Activated CD8-positive, alpha-beta memory T cell treated with anti-CD3 and anti-CD28 coated beads for 24 hours (primary cell): ENCODE results near the gene UBE2L3.
A peak's percentile ranks its signal among the peaks of the same experiment; 100 is the strongest.
"Not testable (repeated sequence)": the region's sequence is repeated elsewhere in the genome, so short reads cannot be mapped to it uniquely, and the experiment has no call there.

Source experiments
- DNase-seq: peaks from one replicate; pipeline ENCODE4 v3.0.0-alpha.2; 2020

UBE2L3 gene

DNA sequence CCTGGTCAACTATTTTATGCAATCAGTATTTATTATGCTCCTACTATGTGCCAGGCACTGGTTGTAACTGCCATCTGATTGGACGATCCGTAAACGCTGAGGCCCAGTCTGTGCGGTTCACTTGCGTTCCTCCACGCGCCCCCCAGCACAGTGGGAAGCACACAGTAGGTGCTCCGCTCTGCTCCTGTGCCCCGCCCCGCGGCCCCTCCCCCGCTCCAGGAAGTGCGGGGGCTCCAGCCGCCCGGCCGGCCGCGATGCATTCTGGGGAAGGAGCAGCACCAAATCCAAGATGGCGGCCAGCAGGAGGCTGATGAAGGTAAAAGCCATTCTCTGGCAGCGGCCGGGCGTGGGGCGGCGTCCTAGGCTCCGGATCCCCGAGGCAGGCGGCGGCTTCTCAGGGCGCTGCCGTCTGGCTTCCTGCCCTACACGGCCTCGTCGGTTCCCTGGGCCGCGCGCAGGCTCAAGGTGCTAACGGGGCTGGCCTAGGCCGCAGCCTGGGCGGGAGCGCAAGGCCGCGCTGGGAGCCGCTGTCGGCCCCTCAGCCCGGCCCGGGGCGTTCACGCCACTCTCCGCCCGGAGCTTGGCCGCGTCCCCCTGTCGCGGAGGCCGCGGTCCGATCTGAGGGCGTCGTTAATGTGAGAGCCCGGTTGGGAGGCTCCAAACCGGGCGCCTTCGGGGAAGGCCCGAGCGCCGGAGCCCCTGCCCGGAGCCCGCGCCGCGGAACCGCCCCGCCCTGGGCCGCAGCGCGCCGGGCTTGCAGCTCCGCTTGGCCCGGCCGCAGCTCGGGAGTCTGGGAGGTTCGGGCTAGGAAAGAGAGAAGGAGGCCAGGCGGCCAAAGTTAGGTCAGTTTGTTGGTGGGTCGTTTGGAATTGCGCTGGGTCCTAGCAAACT, at the start of gene UBE2L3:
TSS of gene UBE2L3 (plus strand) at position 259 of the 891 bp plus-strand sequence. CDS start at position 290, 31 bp downstream.
- peak; percentile 91 for DNase-seq

GRCh38 chr22:21526705-21527500, 40.6 kb upstream of the UBE2L3 start:
- DNase-seq: not testable (repeated sequence)

GRCh38 chr22:21531525-21531924, 36.0 kb upstream of the UBE2L3 start:
- not testable (repeated sequence) for DNase-seq

DNA sequence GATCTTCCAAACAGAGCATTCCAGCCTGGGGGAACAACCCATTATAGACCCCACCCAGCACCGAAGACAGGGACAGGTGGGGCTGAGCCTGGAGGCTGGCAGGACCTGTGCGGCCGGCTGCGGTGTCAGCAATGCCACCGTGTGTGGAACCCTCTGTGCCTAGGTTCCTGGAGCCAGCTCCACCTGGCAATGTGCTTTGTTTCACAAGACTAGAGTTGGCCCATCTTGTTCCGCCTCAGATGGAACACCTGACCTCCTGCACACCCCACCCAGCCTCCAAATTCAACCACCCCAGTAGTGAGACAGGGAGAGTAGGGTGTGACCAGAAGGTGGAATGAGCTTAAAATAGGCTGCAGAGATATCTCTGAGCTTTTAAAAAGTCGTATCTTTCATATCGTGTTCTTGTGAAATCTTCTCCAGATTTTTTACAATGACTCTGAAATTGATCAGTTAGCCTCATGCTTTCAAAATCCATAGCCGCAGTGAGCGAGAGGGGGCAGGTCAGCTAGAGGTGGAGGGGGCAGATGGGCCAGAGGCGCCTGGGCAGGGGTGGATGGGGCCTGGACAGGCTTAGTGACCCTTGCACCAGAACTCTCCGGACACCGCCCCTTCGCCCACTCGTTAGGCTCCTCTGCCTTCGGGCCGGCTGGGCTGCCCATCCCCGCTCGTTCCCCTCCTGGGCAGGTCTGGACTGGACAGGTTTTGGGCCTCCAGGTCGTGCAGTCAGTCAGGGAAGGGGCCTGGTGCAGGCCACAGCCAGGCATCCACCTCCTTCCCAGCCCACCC, 34.5 kb upstream of the UBE2L3 start:
- DNase-seq: not testable (repeated sequence)

GRCh38 chr22:21539862-21540261, 27.7 kb upstream of the UBE2L3 start:
- not testable (repeated sequence) for DNase-seq

GRCh38 chr22:21544432-21545322, 22.8 kb upstream of the UBE2L3 start:
- DNase-seq: not testable (repeated sequence)

- not testable (repeated sequence) for DNase-seq
Observed at GRCh38 chr22:21549558-21549957, 18.0 kb upstream of the UBE2L3 start.

DNA sequence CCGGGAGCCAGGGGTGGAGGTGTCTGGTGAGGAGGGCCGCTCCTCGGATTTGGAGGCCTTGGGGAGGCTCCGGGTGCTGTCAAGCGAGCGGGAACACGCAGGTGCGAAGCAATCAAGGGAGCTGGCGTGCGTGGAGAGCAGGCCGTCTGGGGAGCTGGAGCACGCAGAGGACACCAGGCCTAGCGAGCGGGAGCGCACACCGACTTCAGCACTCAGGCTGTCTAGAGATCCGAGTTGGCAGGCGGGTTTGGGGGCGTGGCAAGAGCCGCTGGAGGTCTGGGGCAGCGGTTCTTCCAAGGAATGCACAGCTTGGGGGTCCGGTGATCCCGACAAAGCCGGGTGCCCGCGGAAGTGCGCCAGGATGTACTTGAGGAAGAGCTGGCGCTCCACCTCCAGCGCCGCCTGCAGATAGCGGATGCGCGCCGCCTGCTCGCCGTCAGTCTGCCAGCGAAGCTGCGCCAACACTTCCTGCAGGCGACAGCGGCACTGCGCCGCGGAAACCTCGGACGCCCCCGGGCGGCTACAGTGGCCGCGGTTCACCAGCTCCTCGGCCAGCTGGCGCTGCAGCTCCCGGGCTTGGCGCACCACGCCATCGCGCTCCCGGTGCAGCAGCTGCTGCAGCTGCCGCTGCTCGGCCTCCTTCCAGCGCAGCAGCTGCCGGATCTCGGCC, 17.4 kb upstream of the UBE2L3 start:
- not testable (repeated sequence) for DNase-seq

- not testable (repeated sequence) for DNase-seq
Observed at GRCh38 chr22:21550678-21551047, 16.9 kb upstream of the UBE2L3 start.

GRCh38 chr22:21551361-21551760, 16.2 kb upstream of the UBE2L3 start, which contains the start of gene RIMBP3C:
Gene RIMBP3C (minus strand): TSS chr22:21551461. CDS start chr22:21550976, 485 bp downstream.
- DNase-seq: not testable (repeated sequence)

GRCh38 chr22:21559345-21560125, 8.0 kb upstream of the UBE2L3 start:
- DNase-seq: not testable (repeated sequence)

- DNase-seq: not testable (repeated sequence)
Observed at GRCh38 chr22:21560657-21561056, 6.9 kb upstream of the UBE2L3 start.

GRCh38 chr22:21563912-21564311, 3.6 kb upstream of the UBE2L3 start:
- no peak for DNase-seq

GRCh38 chr22:21564411-21564810, 3.1 kb upstream of the UBE2L3 start:
- no peak for DNase-seq

DNA sequence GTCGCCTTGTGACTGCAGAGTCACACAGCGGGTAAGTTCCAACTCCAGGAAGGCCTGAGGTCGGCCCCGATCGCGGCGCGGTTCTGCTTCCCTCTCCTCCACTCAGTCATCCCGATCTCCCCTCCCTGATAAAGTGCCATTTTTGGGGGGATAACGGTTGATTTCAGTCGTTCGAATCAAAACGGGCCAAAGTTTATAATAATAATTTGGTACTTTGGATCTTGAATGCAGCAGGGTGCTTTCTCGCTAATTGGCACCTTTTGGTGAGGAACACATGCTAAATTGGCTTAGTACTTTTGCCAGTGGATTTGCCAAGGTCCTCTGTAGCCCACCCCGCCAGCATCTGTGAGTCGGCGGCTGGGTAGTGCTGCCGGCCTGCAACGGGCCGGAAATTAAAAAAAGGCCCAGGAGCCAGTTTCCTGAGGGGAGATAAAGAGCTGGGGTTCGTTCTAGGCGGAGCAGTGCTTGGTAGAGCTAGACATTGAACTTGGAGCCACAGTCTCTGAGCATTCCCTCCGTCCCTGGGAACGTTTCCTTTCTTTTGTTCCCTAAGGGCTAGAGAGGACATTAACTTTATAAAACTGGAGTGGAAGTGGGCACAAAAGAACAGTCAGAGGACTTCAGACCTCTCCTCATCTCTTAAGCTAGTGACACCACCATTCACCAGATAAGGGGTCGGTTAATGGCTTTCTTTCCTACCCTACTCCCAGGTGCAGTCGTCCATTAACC, 997 bp downstream of the UBE2L3 start:
- no peak for DNase-seq

DNA sequence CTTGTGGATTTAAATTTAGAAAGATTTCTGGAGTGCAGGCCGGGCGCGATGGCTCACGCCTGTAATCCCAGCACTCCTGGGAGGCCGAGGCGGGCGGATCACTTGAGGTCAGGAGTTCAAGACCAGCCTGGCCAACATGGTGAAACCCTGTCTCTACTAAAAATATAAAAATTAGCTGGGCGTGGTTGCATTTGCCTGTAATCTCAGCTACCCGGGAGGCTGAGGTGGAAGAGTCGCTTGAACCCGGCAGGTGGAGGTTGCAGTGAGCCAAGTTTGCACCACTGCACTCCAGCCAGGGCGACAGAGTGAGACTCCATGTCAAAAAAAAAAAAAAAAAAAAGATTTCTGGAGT, 1.5 kb downstream of the UBE2L3 start:
- not testable (repeated sequence) for DNase-seq

DNA sequence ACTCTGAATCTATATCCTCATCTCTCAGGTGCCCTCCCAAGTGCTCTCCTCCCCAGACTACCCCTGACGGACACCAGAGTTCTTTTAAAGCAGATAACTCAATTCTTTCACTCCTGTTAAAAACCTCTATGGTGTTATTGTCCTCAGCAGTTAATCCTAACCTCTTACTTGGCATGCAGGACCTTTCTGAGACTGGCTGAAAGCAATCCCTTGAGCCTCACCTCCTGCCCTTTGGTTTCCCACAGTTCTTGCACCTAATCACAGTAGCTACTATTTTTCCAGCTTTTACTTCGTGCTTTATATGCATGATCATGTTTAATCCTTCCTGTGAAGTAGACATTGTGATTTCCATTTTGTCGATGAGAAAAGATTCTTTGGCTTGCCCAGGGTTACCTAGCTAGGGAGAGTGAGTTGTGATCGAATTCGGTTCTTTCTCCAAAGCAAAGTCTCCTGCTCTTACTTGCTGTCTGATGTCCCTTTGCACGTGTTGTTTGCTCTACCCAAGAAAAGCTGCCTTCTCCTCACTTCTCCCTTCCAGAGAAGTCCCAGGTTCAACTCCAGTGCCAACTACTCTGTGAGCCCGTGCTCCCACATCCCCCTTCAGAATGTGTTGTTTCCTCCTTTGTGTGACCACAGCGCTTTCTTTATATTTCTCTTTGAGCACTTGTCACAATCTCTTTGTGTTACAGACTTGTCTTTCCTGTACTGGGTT, 2.1 kb downstream of the UBE2L3 start:
- no peak for DNase-seq

- DNase-seq: no peak
Observed at GRCh38 chr22:21570398-21570797, 2.9 kb downstream of the UBE2L3 start.

GRCh38 chr22:21571679-21572078, 4.2 kb downstream of the UBE2L3 start:
- no peak for DNase-seq
